ENCODE data around the gene CKAP2L.

GRCh38 chr2:112710956-112711750 lies 53.3 kb downstream of the CKAP2L start:
- TF ChIP-seq CTCF (IDR thresholded peaks at IDR 0.05), result no peak
- TF ChIP-seq POLR2A (IDR thresholded peaks at IDR 0.05), result no peak
